Heart left ventricle (tissue), 16 donors: Measurements from ENCODE around the gene ETV5. TPM values are rescaled to one million over a fixed set of nuclear protein-coding genes. Genes with fewer than 3 reads are reported as not detected.
"Not testable (repeated sequence)": the region's sequence is repeated elsewhere in the genome, so short reads cannot be mapped to it uniquely, and the experiment has no call there.

ENCODE experiments used
- ATAC-seq, 4 donors: fragments of 200-7000 bp; cut with Tn5 transposase; one replicate each; pipeline ENCODE4 v1.9.1; 2020 to 2022; ENCODE audit warnings: moderate library complexity in 4 of 4, mild to moderate bottlenecking in 3 of 4, moderate number of reproducible peaks in 1 of 4
- DNase-seq, 5 donors: peaks; one replicate each; pipeline ENCODE4 v3.0.0-alpha.2; 2020
- H3K27ac ChIP-seq, 12 donors: fragments of 200-600 bp; sonication (generic) in 4 of 12; one replicate each; pipeline versions ENCODE4 v1.5.0 to v1.8.0; 2016 to 2022; ENCODE audit warnings: mild to moderate bottlenecking in 2 of 12
- H3K27me3 ChIP-seq, 9 donors: fragments of 200-600 bp; sonication (generic) in 2 of 9; one replicate each; pipeline versions ENCODE4 v1.5.1 to v1.8.0; 2016 to 2022; ENCODE audit warnings: mild to moderate bottlenecking in 3 of 9
- H3K36me3 ChIP-seq, 9 donors: fragments of 200-600 bp; sonication (generic) in 2 of 9; one replicate each; pipeline versions ENCODE4 v1.5.0 to v1.8.0; 2018 to 2022; ENCODE audit warnings: mild to moderate bottlenecking in 2 of 9
- H3K4me1 ChIP-seq, 12 donors: fragments of 200-600 bp; sonication (generic) in 4 of 12; one replicate each; pipeline versions ENCODE4 v1.5.0 to v1.8.0; 2016 to 2022; ENCODE audit warnings: mild to moderate bottlenecking in 3 of 12
- H3K4me3 ChIP-seq, 12 donors: fragments of 200-600 bp; sonication (generic) in 4 of 12; one replicate each; pipeline versions ENCODE4 v1.5.0 to v1.8.0; 2017 to 2022; ENCODE audit warnings: mild to moderate bottlenecking in 9 of 12, moderate library complexity in 4 of 12
- H3K9me3 ChIP-seq, 12 donors: fragments of 200-600 bp; sonication (generic) in 4 of 12; one replicate each; pipeline versions ENCODE4 v1.5.0 to v1.8.0; 2016 to 2022; ENCODE audit warnings: mild to moderate bottlenecking in 1 of 12
- POLR2A ChIP-seq, 2 donors: fragments of 450-650 bp; IDR thresholded peaks; one replicate each; pipeline ENCODE4 v1.6.1; 2017; ENCODE audit warnings: antibody characterized with exemption in 2 of 2, mild to moderate bottlenecking in 2 of 2, moderate library complexity in 2 of 2
- WGBS, 4 donors: extraction: QIAGEN DNeasy Blood & Tissue Kit in 2 of 4; methylation state at CpG; one replicate each; pipeline versions ENCODE4 v1.1.5 to v1.1.7; 2013 to 2018; 5-methylcytosine and 5-hydroxymethylcytosine counted together
- intact Hi-C, 10 donors: fragments of 100-400 bp; cut with DNase I; formaldehyde crosslinking; loops; one replicate each; pipeline versions ENCODE4 v1.11.1 to v1.14.2; 2022
- polyA plus RNA-seq, 2 donors: library from polyadenylated mRNA; stranded (reverse); fragments of 200-250 nt; gene quantifications; one replicate each; pipeline ENCODE4 v1.2.3, GENCODE V29; 2013
- total RNA-seq, 9 donors: library from RNA; depleted of rRNA in 2 of 9; stranded (reverse); fragments of >200 nt in 2 of 9; fragmentation: NEBNext Ultra II Directional in 3 of 9; extraction: Animal tissue kit (Norgen Biotek cat#: 25700) in 3 of 9; gene quantifications; one replicate each; pipeline versions ENCODE4 v1.1.0 to v1.2.4, GENCODE V29; 2016 to 2023
- TF ChIP-seq, protein P1 (sequence below), 12 donors: fragments of 200-600 bp; sonication (generic) in 4 of 12; IDR thresholded peaks; one replicate each; pipeline versions ENCODE4 v1.5.0 to v1.8.0; 2018 to 2022; ENCODE audit warnings: antibody characterized with exemption in 12 of 12, mild to moderate bottlenecking in 5 of 12
- donor health status: ischemic (EF 13 %, LVEDD 7.1; RV severe dilation, severe dysfunction).
- donor health status: healthy with polysubstance abuse.
- donor health status: DM: no; HTN: yes; CAD: no.
- donor health status: DM: no; HTN: no; CAD: no.
- donor health status: ischemic (EF 25% LVEDD 6.9; RV normal size, moderate dysfunction).
- donor health status: ischemic (EF 25% LVEDD 5.7; RV mildly dilated, moderate dysfunction).
- donor health status: healthy.
- donor health status: DM: yes; HTN: yes; CAD: no.
- donor health status: ischemic (EF 35%, LVEDD 5.7; RV mildly dilated, moderate dysfunction).
- donor health status: nonischemic (EF 11% LVEDD 7.7; RV severe dilation, severe dysfunction).
- donor health status: DM: yes; HTN: yes; CAD: no.
- donor health status: PGD.
- donor health status: ischemic (EF 29% LVEDD 5.4; RV normal size, mild dysfunction).
- donor health status: nonischemic (EF 23%, LVEDD 6.1; RV moderate dilation, normal function).

The ETV5 gene
- total and polyA plus RNA-seq, 11 donors, result 0.65 to 29.9 (median 6.9) TPM

GRCh38 chr3:186035277-186035676, 73.6 kb downstream of the ETV5 start:
- ATAC-seq, result no peak
- no peak for TF ChIP-seq POLR2A (IDR thresholded peaks at IDR 0.05)
- TF ChIP-seq, protein P1, sequence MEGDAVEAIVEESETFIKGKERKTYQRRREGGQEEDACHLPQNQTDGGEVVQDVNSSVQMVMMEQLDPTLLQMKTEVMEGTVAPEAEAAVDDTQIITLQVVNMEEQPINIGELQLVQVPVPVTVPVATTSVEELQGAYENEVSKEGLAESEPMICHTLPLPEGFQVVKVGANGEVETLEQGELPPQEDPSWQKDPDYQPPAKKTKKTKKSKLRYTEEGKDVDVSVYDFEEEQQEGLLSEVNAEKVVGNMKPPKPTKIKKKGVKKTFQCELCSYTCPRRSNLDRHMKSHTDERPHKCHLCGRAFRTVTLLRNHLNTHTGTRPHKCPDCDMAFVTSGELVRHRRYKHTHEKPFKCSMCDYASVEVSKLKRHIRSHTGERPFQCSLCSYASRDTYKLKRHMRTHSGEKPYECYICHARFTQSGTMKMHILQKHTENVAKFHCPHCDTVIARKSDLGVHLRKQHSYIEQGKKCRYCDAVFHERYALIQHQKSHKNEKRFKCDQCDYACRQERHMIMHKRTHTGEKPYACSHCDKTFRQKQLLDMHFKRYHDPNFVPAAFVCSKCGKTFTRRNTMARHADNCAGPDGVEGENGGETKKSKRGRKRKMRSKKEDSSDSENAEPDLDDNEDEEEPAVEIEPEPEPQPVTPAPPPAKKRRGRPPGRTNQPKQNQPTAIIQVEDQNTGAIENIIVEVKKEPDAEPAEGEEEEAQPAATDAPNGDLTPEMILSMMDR (IDR thresholded peaks at IDR 0.05), result no peak
- H3K27ac ChIP-seq, result no peak overlapping the region
- DNase-seq, result peak in 1 of 5 donors; percentile 32
- no peaks in the 10 kb centered on the region for H3K4me1 ChIP-seq
- intact Hi-C loops, result no loop called here
- H3K27me3 ChIP-seq, result peaks cover 0 to 7% (median 0%) of the 10 kb centered on the region in 9 donors
- H3K4me3 ChIP-seq, result no peak overlapping the region
- H3K36me3 ChIP-seq, result no peaks in the 10 kb centered on the region
- H3K9me3 ChIP-seq, result peaks cover 0 to 11% (median 1%) of the 10 kb centered on the region in 12 donors
- 82 to 87% (median 84%) methylated on average over 4 of the region's 4 CpGs for WGBS, 4 donors

DNA sequence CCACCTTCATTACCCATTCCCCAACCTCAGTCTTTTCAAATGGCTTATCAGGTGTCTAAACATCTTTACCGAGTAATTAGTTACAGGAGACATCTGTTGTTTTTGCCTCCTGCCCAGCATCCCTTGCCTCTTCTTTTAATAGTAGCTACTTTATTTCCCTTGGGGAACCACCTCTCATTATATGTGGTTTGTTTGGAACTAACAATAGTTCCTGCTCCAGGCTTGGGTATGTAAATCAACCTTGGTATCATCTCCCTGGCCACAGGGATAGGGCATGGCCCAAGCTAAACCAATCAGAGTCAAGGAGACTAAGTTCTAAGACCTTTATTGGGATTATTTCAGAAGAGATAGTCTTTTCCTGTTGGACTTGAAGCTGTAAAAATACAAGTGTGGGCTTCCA, 76.6 kb downstream of the ETV5 start:
- Histone ChIP-seq H3K9me3 (no peaks in the 10 kb centered on the region), H3K4me1 (no peaks in the 10 kb centered on the region), H3K27ac (no peak overlapping the region), H3K36me3 (no peaks in the 10 kb centered on the region), H3K27me3 (peaks cover 0 to 7% (median 0%) of the 10 kb centered on the region in 9 donors), H3K4me3 (no peak overlapping the region)
- ATAC-seq, result no peak
- DNase-seq, result no peak
- 70 to 75% (median 72%) methylated on average over 1 of the region's 1 CpG for WGBS, 4 donors
- no peak for TF ChIP-seq POLR2A (IDR thresholded peaks at IDR 0.05)
- TF ChIP-seq, protein P1 (IDR thresholded peaks at IDR 0.05), result no peak
- intact Hi-C loops, result no loop called here

DNA sequence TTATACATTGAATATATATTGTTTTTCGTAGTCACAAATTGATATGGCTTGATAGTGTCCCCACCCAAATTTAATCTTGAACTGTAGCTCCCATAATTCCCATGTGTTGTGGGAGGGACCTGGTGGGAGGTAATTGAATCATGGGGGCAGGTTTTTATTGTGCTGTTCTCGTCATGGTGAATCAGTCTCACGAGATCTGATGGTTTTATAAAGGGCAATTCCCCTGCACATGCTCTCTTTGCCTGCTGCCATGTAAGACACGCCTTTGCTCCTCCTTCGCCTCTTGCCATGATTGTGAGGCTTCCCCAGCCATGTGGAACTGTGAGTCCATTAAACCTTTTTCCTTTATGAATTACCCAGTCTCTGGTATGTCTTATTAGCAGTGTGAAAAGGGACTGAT, 82.9 kb downstream of the ETV5 start:
- 88 to 92% (median 91%) methylated on average over 5 of the region's 5 CpGs for WGBS, 4 donors
- H3K9me3 ChIP-seq, H3K27me3 ChIP-seq, H3K27ac ChIP-seq, intact Hi-C loops, DNase-seq, H3K36me3 ChIP-seq, ATAC-seq, H3K4me3 ChIP-seq: not testable (repeated sequence)
- H3K4me1 ChIP-seq, result peaks cover 0 to 14% (median 0%) of the 10 kb centered on the region in 12 donors

GRCh38 chr3:186025161-186025560, 83.7 kb downstream of the ETV5 start:
- H3K4me1 ChIP-seq, result peaks cover 0 to 14% (median 0%) of the 10 kb centered on the region in 12 donors
- H3K4me3 ChIP-seq, result no peak overlapping the region
- 31 to 53% (median 40%) methylated on average over 3 to 5 of the region's 5 CpGs for WGBS, 4 donors
- DNase-seq (no peak), ATAC-seq (no peak)
- H3K9me3 ChIP-seq, result no peaks in the 10 kb centered on the region
- TF ChIP-seq, protein P1 (IDR thresholded peaks at IDR 0.05), result no peak
- H3K36me3 ChIP-seq, result no peaks in the 10 kb centered on the region
- H3K27me3 ChIP-seq, result no peaks in the 10 kb centered on the region
- H3K27ac ChIP-seq, result no peak overlapping the region
- intact Hi-C loops, result no loop called here

- Histone ChIP-seq H3K27ac (peak overlapping the region in 5 of 12 donors; percentile 4 to 34 (median 25)), H3K27me3 (no peaks in the 10 kb centered on the region), H3K4me3 (peak overlapping the region in 2 of 12 donors; percentile 16 to 25), H3K9me3 (no peaks in the 10 kb centered on the region), H3K4me1 (peaks cover 0 to 14% (median 0%) of the 10 kb centered on the region in 12 donors), H3K36me3 (no peaks in the 10 kb centered on the region)
- intact Hi-C loops, result no loop called here
- TF ChIP-seq, protein P1 (IDR thresholded peaks at IDR 0.05), result no peak
- TF ChIP-seq POLR2A (IDR thresholded peaks at IDR 0.05), result no peak
- WGBS, 4 donors, result 49 to 60% (median 55%) methylated on average over 6 of the region's 6 CpGs
- peak in 1 of 4 donors; percentile 39 for ATAC-seq
- DNase-seq, result peak in 3 of 5 donors; percentile 30 to 58 (median 40)
Observed at GRCh38 chr3:186024210-186024609, 84.7 kb downstream of the ETV5 start.
